GM19468 (cell line): ENCODE results near the gene CARMIL1.
"Not testable (repeated sequence)": the region's sequence is repeated elsewhere in the genome, so short reads cannot be mapped to it uniquely, and the experiment has no call there.

Experiments used
- ATAC-seq: cut with Tn5 transposase; IDR thresholded peaks from one replicate; pipeline ENCODE4 v1.9.1; 2021; ENCODE audit warnings: mild to moderate bottlenecking, moderate library complexity, moderate number of reproducible peaks; ENCODE audit not compliant: unreplicated experiment; ENCODE audit errors: extremely low read depth

Gene CARMIL1

DNA sequence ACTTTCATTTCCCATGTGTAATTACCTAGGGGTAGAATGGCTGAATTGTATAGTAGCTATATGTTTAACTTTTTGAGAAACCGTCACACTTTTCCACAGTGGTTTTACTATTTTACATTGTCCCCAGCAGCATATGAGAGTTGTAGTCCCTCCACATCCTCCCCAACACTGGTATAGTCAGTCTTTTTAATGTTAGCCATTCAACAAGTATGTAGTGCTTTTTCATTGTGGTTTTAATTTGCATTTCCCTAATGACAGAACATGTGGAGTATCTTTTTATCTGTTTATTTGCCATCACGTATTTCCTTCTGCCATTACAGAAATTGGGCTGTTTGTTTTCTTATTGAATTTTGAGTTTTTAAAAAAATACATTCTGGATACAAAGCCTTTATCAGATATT, 148.4 kb downstream of the CARMIL1 start:
- ATAC-seq = no peak

DNA sequence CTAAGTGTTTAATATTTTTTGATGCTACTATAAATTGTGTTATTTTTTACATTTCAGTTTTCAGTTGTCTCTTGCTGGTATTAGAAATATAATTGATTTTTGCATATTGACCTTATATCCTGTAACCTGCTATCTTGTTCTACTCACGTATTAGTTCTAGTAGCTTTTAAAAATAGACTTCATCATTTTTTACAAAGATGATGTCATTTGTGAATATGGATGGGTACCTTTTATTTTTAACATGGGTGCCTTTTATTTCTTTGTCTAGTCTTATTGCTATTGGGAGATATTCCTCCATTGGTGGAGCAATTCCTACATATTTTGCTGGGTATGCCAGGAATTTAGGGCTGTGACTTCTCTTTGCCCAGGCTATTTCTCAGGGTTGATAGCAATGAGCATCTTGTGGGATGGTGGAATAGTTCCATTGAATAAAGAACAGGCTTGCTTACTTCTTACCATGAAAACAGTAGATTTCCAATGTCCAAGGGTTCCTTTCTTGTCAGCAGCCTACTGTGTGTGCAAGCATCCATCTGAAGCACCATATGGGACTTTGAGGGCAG, 149.7 kb downstream of the CARMIL1 start:
- ATAC-seq = no peak

DNA sequence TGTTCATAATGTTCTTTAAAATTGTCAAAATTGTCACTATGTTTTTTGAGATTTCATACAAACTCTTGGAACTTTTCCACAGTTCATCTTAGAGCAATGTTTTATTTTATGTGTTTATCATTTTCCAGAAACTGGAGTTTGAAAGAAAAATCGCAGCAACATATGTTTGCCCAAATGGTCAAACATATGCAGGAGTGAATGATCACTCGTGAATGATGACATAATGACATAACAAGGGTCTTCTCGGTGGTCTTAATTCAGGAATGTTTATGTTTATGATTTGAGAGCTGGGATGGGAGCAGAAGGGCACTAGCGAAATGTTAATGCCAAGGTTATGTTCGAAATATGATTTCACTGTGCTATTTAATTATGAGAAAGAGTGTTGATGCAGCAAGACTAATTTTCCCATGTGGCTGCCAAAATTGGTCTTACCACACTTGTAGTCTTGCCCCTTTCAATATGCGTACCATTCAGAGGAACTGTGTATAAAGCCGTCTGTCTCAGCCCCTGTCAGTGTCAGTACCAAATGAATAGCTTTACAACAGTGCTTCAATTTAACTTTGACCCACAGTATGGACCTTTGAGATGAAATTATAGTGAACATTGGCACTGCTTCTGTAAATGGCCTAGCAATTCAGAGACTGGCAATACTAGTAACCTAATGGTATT, 152.3 kb downstream of the CARMIL1 start:
- no peak for ATAC-seq

DNA sequence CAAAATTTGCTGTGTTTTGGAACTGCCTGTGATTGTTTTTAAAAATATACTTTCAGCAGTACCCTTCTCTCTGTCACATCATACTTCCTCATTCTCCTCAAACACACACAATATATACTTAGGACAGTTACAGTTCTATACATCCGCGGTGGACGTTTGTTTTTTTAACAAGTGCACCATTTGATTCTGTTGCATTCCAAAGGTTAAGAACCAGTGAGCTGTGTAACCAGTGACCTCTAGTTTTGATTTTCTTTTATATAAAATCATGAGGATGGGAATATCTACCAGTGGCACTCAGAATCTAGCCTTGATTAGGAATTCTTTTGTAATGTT, 152.8 kb downstream of the CARMIL1 start:
- no peak for ATAC-seq

DNA sequence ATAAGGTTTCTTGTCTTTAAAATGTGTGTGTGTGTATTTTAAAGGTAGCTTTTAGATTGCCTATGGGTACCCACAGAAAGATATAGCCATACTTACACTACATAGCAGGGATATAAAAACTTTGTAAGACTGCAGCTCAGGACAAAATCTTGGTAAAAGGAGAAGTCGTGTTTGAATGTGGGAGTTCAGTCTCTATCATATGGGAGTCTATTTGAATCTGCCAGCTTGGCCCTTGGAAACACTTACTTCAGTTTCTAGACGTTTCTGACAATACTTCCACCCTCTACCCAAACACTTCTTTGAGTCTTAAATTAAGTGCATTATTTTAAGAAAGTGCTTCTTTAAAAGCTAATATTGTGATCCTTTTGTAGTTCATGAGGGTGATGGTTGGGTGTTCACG, 155.7 kb downstream of the CARMIL1 start:
- no peak for ATAC-seq

DNA sequence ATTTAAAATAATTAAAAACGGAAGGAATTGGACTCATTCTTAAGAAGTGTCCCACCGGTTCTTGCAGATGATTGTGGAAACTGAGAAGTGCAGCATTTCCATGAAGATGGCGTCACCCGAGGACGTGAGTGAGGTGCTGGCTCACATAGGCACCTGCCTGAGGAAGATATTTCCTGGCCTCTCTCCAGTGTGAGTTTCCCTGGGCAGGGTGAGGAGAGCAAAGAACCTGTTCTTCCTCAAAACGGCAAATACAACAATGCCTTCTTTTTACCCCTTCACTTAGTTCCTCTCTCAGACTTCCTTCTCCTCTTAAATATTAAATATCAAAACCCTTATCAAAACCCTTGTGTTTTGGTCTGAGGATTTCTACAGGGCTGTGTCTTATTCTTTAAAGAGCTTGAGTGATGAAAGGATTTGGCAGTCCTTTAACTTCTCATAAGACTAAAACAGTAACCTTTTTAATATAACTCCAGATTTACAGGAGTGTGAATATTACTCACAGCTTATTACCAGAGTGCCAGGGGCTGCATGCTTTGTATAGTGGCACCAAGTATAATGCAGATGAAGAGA, 156.3 kb downstream of the CARMIL1 start:
- no peak for ATAC-seq

DNA sequence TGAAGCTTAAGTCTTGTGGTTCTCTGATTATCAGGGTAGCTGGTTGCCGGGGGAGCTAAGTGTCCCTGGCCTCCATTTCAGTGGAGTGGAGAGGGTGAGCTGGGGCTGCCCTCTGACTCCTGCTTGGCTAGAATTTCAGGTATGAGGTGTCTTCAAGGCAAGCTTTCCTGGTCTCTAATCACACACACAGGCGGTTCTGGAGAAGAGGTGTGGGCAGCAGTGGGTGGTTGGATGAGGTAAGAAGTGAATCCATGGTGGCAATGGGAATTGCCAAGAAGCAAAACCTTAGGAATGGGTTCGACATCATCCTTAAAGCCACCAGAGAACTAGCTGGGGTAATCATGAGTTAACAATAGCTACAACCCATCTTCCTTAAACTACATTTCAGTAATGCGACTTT, 157.6 kb downstream of the CARMIL1 start:
- ATAC-seq = no peak

DNA sequence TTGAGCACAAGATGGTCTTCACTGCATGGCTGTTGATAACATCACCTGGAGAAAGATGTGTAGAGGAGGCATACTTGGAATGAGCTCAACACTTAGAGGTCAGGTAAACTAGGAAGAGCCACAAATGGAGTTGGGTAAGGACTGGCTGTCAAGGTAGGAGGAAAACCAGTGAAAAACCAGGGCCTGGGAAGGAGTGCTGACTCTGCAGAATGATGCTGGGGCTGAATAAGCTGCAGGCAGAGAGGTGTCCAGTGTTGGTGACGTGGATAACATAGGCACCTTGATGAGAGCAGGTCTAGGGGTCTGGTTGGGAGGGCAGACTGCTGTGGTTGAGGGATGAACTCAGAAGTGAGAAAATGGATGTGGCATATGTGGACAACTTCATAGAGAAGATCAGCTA, 160.2 kb downstream of the CARMIL1 start:
- no peak for ATAC-seq

DNA sequence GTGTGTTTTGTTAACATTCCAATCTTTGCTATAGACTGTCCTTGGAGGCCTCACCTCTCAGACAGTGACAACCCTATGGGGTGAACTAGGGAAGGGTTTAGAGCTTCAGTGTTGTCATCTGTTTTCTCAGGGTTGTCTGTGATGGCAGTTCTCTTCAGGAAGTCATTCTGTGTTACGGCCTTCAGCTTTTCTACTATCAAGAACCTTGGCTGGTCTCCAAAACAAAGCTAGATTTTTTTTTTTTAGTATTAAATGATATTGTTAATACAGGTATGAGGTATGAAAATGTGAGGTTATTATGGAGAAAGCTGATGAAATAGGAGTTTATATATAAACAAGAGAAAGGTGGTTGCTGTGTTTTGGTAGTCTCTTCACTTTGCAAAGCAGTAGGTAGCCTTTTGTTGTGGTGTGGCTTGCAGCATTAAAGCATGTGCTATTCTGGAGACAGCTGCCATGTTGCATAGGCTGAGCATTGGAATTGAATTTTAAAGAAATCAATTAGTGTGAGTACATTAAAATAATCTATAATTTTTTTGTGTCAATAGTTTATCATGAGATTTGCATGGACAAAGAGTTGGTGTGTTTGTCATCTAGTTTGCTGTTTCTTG, 162.6 kb downstream of the CARMIL1 start:
- ATAC-seq = no peak

DNA sequence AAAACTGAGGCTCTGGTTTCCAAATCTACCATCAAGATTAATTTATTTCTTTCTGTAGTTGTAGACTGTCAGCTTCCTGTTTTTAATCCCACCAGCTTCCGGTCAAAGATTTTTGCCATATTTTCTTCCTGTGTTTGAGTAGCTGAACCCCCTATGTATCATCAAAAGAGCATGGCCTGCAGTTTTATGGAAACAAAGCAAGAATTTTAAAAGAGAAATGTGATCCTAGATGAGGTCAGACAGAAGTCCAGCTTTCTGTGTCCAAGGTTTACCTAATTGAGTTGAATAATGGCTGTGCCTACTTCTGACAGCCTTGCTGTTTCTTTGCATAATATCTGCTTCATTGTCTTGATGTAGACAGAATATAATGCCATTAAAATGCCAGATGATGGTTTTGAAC, 163.7 kb downstream of the CARMIL1 start:
- ATAC-seq = no peak

DNA sequence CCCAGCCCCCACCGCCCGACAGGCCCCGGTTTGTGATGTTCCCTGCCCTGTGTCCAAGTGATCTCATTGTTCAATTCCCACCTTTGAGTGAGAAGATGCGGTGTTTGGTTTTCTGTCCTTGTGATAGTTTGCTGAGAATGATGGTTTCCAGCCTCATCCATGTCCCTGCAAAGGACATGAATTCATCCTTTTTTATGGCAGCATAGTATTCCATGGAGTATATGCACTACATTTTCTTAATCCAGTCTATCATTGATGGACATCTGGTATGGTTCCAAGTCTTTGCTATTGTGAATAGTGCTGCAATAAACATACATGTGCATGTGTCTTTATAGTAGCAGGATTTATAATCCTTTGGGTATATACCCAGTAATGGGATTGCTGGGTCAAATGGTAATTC, 165.3 kb downstream of the CARMIL1 start:
- not testable (repeated sequence) for ATAC-seq

DNA sequence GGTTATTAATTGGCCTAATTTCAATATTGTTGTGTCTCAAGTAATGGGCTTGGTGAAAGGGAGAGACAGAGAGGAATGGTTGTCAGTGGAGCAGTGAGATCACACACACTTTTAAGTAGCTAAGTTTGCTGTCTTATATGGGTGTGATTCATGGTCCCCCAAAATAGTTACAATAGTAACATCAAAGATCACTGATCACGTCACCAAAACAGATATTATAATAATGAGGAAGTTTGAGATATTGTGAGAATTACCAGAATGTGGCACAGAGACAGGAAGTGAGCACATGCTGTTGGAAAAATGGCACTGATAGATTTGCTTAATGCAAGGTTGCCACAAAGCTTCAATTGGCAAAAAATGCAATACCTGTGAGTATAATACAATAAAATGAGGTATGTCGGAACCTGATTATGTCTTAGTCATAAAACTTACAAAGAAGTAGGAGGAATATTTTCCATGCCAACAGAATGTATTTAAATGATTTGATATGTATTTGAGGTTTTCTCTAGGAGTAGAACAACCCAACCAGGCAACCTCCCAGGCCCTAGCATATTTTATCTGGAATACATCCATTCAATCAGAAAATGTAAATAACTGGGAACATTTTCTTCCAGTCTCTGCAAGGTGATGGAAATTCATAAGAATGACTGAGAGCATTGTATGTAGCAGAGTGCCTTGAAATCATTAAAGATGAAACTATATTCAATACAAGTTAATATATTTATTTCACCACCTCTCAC, 167.8 kb downstream of the CARMIL1 start:
- no peak for ATAC-seq

DNA sequence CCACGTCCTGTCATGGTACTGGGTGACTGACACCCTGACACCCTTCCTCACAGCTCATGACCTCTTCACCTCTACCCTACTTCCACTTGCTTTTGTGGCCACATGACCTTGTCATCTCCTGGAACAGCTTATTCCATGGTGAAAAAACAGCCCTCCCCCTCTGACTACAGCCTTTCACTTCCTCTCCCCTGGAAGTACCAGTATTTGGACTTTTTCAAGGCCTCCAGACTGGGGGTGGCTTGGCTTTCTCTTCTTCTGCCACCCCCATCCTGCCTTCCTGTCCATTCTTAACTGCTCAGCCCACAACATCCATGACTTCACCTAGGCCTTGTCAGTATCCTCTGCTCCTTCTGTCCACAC, 168.4 kb downstream of the CARMIL1 start:
- no peak for ATAC-seq

DNA sequence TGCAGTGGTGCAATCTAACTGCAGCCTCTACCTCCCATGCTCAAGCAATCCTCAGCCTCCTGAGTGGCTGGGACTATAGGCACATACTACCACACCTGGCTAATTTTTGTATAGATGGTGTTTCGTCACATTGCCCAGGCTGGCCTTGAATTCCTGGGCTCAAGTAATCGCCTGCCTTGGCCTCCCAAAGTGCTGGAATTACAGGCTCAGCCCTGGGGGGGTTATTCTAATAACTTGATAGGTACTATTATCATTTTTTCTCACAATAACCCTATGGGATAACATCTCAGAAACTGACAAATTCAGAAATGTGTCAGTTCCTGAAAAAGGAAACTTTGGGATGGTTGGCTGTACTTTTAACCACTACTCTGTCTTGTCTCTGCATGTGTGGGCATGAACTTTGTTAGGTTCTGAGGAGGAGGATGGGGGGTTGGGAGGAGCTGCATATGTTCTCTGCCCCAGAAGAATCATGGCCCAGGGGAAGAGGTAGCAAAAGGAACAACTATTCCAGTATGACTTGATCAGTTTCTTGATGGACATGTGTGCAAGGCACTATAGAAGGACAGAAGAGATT, 169.9 kb downstream of the CARMIL1 start:
- ATAC-seq = no peak

DNA sequence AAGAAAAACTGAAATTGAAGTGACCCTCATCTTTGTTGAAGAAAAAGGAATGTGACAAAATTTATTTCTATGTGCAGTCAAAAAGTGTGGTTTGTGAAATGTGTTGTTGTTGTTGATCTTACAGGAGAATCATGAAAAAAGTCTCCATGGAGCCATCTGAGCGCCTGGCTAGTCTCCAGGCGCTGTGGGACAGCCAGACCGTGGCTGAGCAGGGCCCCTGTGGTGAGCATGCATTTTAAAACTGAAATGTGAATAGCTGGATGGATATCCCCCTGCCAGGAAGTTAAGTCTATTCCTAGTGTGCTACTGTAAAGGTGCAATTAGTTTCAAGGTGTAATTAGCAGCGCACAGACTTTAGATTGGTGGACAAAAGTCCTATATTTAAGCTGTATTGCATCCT, 170.6 kb downstream of the CARMIL1 start:
- ATAC-seq = no peak

DNA sequence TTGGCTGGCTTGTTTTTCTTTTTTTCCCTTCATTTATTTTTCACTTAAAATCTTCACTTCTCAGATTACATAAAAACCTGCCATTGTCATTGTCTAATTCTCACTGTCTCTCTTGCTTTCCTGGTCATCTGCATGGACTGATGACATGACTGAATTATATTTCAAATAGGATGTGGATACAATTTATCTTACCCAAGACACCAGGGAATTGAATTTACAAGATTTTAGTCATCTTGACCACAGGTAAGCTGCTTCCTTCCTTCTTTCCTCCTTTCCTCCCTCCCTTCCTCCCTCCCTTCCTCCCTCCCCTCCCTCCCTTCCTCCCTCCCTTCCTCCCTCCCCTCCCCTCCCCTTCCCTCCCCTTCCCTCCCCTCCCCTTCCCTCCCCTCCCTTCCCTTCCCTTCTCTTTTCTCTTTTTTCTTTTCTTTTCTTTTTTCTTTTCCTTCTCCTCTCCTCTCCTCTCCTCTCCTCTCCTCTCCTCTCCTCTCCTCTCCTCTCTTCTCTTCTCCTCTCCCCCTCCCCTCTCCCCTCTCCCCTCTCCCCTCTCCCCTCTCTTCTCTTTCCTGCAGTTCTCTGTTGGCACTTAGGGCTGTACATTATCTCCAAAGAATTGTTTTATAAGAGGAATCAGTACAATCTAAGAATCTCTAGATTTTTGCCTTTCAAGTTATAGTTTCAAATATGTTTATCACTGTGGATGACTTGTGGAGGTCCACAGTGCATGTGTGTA, 171.5 kb downstream of the CARMIL1 start:
- ATAC-seq = no peak

DNA sequence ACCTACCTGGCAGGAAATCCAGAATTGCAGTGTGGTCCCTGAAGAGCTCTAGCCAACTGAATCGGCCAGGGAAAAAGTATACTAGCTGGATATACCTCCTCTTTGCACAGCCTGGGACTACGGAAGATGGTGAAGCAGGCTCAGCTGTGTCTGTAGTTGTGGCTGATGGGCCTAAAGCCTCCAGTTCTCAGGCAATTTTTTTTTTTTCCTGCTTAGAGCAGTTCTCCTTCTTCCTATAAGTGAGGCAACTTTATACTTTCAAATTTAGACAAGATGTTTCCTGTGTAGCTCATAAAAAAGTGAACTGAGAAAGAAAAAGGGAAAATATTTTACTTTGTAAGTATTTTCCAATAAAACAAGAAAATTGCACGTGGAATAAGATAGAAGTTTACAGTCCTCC, 172.9 kb downstream of the CARMIL1 start:
- no peak for ATAC-seq

DNA sequence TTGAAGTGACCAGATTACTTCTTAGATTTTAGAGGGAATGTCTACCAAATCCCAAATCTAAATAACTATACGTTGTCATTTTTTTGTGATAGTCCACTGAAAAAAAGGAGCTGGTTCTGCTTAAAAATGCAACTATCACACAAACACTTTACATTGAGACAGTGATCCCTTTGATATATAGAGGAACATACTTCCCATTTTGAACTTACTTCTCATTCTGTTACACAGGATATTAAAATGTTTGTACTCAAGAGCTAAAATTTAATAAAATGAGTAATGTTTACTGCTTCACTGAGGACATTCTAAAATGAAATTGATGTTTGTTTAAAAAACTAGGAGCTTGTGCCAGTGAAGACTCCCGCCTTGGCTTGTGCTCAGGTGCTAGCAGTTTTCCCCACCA, 174.1 kb downstream of the CARMIL1 start:
- no peak for ATAC-seq

DNA sequence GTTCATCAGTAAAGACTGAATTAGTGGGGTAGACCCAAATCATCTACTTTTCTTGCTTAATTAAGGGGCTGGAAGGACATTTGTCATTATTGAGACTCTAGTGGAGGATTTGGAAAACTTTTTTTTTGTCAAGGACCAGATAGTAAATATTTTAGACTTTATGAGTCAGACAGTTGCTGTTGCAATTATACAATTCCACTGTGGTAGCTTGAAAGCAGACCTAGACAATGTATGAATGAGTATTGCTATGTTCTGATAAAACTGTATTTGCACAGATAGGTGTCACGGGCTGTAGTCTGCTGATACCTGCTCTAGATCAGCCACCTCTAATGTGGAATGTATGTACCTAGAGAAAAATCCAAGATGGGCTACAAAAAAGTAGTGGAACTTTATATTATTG, 175.0 kb downstream of the CARMIL1 start:
- no peak for ATAC-seq
